ENCODE measurements around the gene DCP2. TPM values are rescaled to one million over a fixed set of nuclear protein-coding genes. Genes with fewer than 3 reads are reported as not detected.

DCP2 gene
- total and polyA plus RNA-seq, 2 donors from 2014 or later = 6.9 to 43.0 TPM

GRCh38 chr5:113025596-113025995 is 49.0 kb downstream of the DCP2 start:
- FAIRE-seq = no peak
- Histone ChIP-seq H3K9ac (ENCODE audit: low read length in 3 of 3) (no peak overlapping the region), H3K27me3 (ENCODE audit: control insufficient read depth, insufficient read depth, low read length) (no peaks in the 10 kb centered on the region), H3K27ac (ENCODE audit: low read depth in 2 of 2, low read length in 2 of 2) (no peak overlapping the region), H3K36me3 (ENCODE audit: control insufficient read depth in 2 of 3, insufficient read depth in 3 of 3, low read length in 3 of 3) (peaks cover 2 to 14% (median 14%) of the 10 kb centered on the region in 3 donors), H3K9me3 (ENCODE audit: control insufficient read depth in 2 of 3, insufficient read depth in 1 of 3, low read length in 3 of 3) (no peaks in the 10 kb centered on the region), H3K4me3 (ENCODE audit: low read length in 3 of 3) (no peak overlapping the region), H3K4me1 (ENCODE audit: control insufficient read depth in 2 of 3, insufficient read depth in 2 of 3, low read depth in 1 of 3, low read length in 3 of 3) (no peaks in the 10 kb centered on the region)
- intact Hi-C loops (cut with DNase I) = no loop called here
- no peak for TF ChIP-seq CTCF (IDR thresholded peaks at IDR 0.05; ENCODE audit: borderline replicate concordance, extremely low read depth, insufficient read depth)
- DNase-seq = no peak

- H3K9me3 ChIP-seq (ENCODE audit: control insufficient read depth in 2 of 3, insufficient read depth in 1 of 3, low read length in 3 of 3) = no peaks in the 10 kb centered on the region
- DNase-seq = no peak
- no peak for TF ChIP-seq CTCF (IDR thresholded peaks at IDR 0.05; ENCODE audit: borderline replicate concordance, extremely low read depth, insufficient read depth)
- peaks cover 2 to 14% (median 14%) of the 10 kb centered on the region in 3 donors for H3K36me3 ChIP-seq (ENCODE audit: control insufficient read depth in 2 of 3, insufficient read depth in 3 of 3, low read length in 3 of 3)
- no peaks in the 10 kb centered on the region for H3K4me1 ChIP-seq (ENCODE audit: control insufficient read depth in 2 of 3, insufficient read depth in 2 of 3, low read depth in 1 of 3, low read length in 3 of 3)
- no peaks in the 10 kb centered on the region for H3K27me3 ChIP-seq (ENCODE audit: control insufficient read depth, insufficient read depth, low read length)
- no peak overlapping the region for H3K27ac ChIP-seq (ENCODE audit: low read depth in 2 of 2, low read length in 2 of 2)
- H3K9ac ChIP-seq (ENCODE audit: low read length in 3 of 3) = no peak overlapping the region
- intact Hi-C loops (cut with DNase I) = no loop called here
- no peak for FAIRE-seq
- H3K4me3 ChIP-seq (ENCODE audit: low read length in 3 of 3) = no peak overlapping the region
Observed at GRCh38 chr5:113026211-113026610, 49.6 kb downstream of the DCP2 start.

- Histone ChIP-seq H3K4me3 (ENCODE audit: low read length in 3 of 3) (no peak overlapping the region), H3K27ac (ENCODE audit: low read depth in 2 of 2, low read length in 2 of 2) (no peak overlapping the region), H3K9me3 (ENCODE audit: control insufficient read depth in 2 of 3, insufficient read depth in 1 of 3, low read length in 3 of 3) (no peaks in the 10 kb centered on the region), H3K36me3 (ENCODE audit: control insufficient read depth in 2 of 3, insufficient read depth in 3 of 3, low read length in 3 of 3) (peaks cover 2 to 14% (median 14%) of the 10 kb centered on the region in 3 donors), H3K4me1 (ENCODE audit: control insufficient read depth in 2 of 3, insufficient read depth in 2 of 3, low read depth in 1 of 3, low read length in 3 of 3) (no peaks in the 10 kb centered on the region), H3K9ac (ENCODE audit: low read length in 3 of 3) (no peak overlapping the region), H3K27me3 (ENCODE audit: control insufficient read depth, insufficient read depth, low read length) (no peaks in the 10 kb centered on the region)
- no peak for DNase-seq
- FAIRE-seq = no peak
- intact Hi-C loops (cut with DNase I) = no loop called here
- no peak for TF ChIP-seq CTCF (IDR thresholded peaks at IDR 0.05; ENCODE audit: borderline replicate concordance, extremely low read depth, insufficient read depth)
Observed at GRCh38 chr5:113027015-113027414, 50.4 kb downstream of the DCP2 start.

- Histone ChIP-seq H3K4me3 (ENCODE audit: low read length in 3 of 3) (no peak overlapping the region), H3K9ac (ENCODE audit: low read length in 3 of 3) (no peak overlapping the region), H3K36me3 (ENCODE audit: control insufficient read depth in 2 of 3, insufficient read depth in 3 of 3, low read length in 3 of 3) (peaks cover 2 to 14% (median 14%) of the 10 kb centered on the region in 3 donors), H3K27ac (ENCODE audit: low read depth in 2 of 2, low read length in 2 of 2) (no peak overlapping the region), H3K4me1 (ENCODE audit: control insufficient read depth in 2 of 3, insufficient read depth in 2 of 3, low read depth in 1 of 3, low read length in 3 of 3) (no peaks in the 10 kb centered on the region), H3K9me3 (ENCODE audit: control insufficient read depth in 2 of 3, insufficient read depth in 1 of 3, low read length in 3 of 3) (no peaks in the 10 kb centered on the region), H3K27me3 (ENCODE audit: control insufficient read depth, insufficient read depth, low read length) (no peaks in the 10 kb centered on the region)
- intact Hi-C loops (cut with DNase I) = no loop called here
- FAIRE-seq (no peak), DNase-seq (no peak)
- no peak for TF ChIP-seq CTCF (IDR thresholded peaks at IDR 0.05; ENCODE audit: borderline replicate concordance, extremely low read depth, insufficient read depth)
Observed at GRCh38 chr5:113027431-113027830, 50.8 kb downstream of the DCP2 start.

All from kidney (tissue), 14 donors.